Peyer's patch (tissue), 4 donors: ENCODE results near the gene ANO9. TPM values are rescaled to one million over a fixed set of nuclear protein-coding genes. Genes with fewer than 3 reads are reported as not detected.
"Not testable (repeated sequence)": the region's sequence is repeated elsewhere in the genome, so short reads cannot be mapped to it uniquely, and the experiment has no call there.

Experiments used
- DNase-seq, 3 donors: peaks; one replicate each; pipeline ENCODE4 v3.0.0-alpha.2; 2017 to 2019
- H3K27ac ChIP-seq, 4 donors: fragments of 200-600 bp; sonication (generic); one replicate each; pipeline ENCODE4 v1.5.1; 2016 to 2019
- H3K27me3 ChIP-seq, 2 donors: fragments of 200-600 bp; sonication (generic); one replicate each; pipeline ENCODE4 v1.5.1; 2019
- H3K36me3 ChIP-seq, 3 donors: fragments of 200-600 bp; sonication (generic); one replicate each; pipeline ENCODE4 v1.5.1; 2016 to 2019
- H3K4me1 ChIP-seq, 4 donors: fragments of 200-600 bp; sonication (generic); one replicate each; pipeline ENCODE4 v1.5.1; 2016 to 2019
- H3K4me3 ChIP-seq, 4 donors: fragments of 200-600 bp; sonication (generic); 1 replicate in 3 of 4; 2 replicates in 1 of 4; pipeline ENCODE4 v1.5.1; 2016 to 2019; ENCODE audit warnings: mild to moderate bottlenecking in 1 of 4
- H3K9me3 ChIP-seq, 4 donors: fragments of 200-600 bp; sonication (generic); one replicate each; pipeline ENCODE4 v1.5.1; 2016 to 2019; ENCODE audit warnings: mild to moderate bottlenecking in 1 of 4
- POLR2A ChIP-seq, 2 donors: fragments of 450-650 bp; IDR thresholded peaks; one replicate each; pipeline ENCODE4 v1.5.1; 2017; ENCODE audit warnings: antibody characterized with exemption in 2 of 2, mild to moderate bottlenecking in 2 of 2, moderate library complexity in 2 of 2
- total RNA-seq, 4 donors: library from RNA; depleted of rRNA; stranded (reverse); fragments of >200 nt; gene quantifications; one replicate each; pipeline ENCODE4 v1.1.0, GENCODE V29; 2016
- TF ChIP-seq, protein P1 (sequence below), 6 experiments: fragments of 450-650 bp in 4 of 6; fragments of 200-600 bp in 2 of 6; sonication (generic) in 1 of 6; IDR thresholded peaks; one replicate each; pipeline ENCODE4 v1.5.1; 2017 to 2019; ENCODE audit warnings: antibody characterized with exemption in 6 of 6, mild to moderate bottlenecking in 3 of 6, moderate library complexity in 1 of 6

Gene ANO9
- total RNA-seq, 4 donors from 2014 or later, result 161 to 474 (median 254) TPM

DNA sequence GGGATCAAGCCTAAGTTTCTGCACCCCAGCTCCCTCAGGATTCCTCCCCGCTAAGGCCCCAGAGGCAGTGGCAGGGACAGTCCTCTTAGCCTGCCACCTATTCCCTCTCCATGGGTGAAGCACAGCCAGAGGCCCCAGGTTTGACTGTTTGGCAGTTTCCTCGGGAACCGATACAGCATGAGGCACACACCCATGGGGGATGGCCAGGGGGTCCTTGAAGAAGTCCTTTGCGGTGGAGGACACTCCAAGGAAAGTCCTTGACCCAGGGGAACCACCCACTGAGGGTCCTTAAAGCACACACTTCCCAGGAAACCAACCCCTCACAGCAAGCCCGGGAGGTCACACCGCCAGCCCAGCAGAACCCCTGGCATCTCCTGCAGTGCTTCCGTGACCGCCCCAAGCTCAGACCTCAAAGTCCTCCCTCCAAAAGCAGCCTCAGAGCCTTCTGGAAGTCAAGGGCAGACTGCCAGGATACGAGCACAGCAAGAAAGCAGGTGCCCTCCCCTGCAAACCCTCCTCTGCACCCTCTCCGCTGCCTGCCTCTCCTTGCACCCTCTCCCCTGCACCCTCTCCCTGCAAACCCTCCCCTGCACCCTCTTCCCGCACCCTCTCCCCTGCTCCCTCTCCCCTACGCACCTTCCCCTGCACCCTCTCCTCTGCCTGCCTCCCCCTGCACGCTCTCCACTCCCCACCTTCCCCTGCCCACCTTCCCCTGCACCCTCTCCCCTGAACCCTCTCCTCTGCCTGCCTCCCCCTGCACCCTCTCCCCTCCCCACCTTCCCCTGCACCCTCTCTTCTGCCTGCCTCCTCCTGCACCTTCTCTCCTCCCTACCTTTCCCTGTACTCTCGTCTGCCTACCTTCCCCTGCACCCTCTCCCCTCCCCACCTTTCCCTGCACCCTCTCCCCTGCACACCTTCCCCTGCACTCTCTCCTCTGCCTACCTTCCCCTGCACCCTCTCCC lies 28.4 kb downstream of the ANO9 start:
- peak overlapping the region in 2 of 4 donors; percentile 16 to 25 for H3K27ac ChIP-seq
- no peaks in the 10 kb centered on the region for H3K36me3 ChIP-seq
- peak in 1 of 3 donors; percentile 48 for DNase-seq
- H3K9me3 ChIP-seq, result no peaks in the 10 kb centered on the region
- H3K4me1 ChIP-seq, result peaks cover 3 to 39% (median 18%) of the 10 kb centered on the region in 4 donors
- peak overlapping the region in 2 of 4 donors; percentile 6 to 85 for H3K4me3 ChIP-seq
- TF ChIP-seq, protein P1, sequence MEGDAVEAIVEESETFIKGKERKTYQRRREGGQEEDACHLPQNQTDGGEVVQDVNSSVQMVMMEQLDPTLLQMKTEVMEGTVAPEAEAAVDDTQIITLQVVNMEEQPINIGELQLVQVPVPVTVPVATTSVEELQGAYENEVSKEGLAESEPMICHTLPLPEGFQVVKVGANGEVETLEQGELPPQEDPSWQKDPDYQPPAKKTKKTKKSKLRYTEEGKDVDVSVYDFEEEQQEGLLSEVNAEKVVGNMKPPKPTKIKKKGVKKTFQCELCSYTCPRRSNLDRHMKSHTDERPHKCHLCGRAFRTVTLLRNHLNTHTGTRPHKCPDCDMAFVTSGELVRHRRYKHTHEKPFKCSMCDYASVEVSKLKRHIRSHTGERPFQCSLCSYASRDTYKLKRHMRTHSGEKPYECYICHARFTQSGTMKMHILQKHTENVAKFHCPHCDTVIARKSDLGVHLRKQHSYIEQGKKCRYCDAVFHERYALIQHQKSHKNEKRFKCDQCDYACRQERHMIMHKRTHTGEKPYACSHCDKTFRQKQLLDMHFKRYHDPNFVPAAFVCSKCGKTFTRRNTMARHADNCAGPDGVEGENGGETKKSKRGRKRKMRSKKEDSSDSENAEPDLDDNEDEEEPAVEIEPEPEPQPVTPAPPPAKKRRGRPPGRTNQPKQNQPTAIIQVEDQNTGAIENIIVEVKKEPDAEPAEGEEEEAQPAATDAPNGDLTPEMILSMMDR (IDR thresholded peaks at IDR 0.05), result no peak
- no peak for TF ChIP-seq POLR2A (IDR thresholded peaks at IDR 0.05)
- H3K27me3 ChIP-seq, result no peaks in the 10 kb centered on the region

GRCh38 chr11:412641-413119 lies 29.1 kb downstream of the ANO9 start:
- Histone ChIP-seq H3K27me3 (no peaks in the 10 kb centered on the region), H3K27ac (peak overlapping the region in 1 of 4 donors; percentile 16), H3K36me3 (no peaks in the 10 kb centered on the region), H3K9me3 (no peaks in the 10 kb centered on the region), H3K4me3 (no peak overlapping the region), H3K4me1 (peaks cover 3 to 42% (median 18%) of the 10 kb centered on the region in 4 donors)
- DNase-seq, result peak in 1 of 3 donors; percentile 46
- TF ChIP-seq POLR2A (IDR thresholded peaks at IDR 0.05), result no peak
- TF ChIP-seq, protein P1 (IDR thresholded peaks at IDR 0.05), result no peak

- H3K9me3 ChIP-seq, DNase-seq, H3K27ac ChIP-seq, H3K27me3 ChIP-seq, H3K4me3 ChIP-seq, H3K36me3 ChIP-seq: not testable (repeated sequence)
- H3K4me1 ChIP-seq, result peaks cover 3 to 40% (median 18%) of the 10 kb centered on the region in 4 donors
Measured at GRCh38 chr11:411520-411919, 30.3 kb downstream of the ANO9 start.

GRCh38 chr11:410711-411110 lies 31.1 kb downstream of the ANO9 start:
- H3K27me3 ChIP-seq, H3K4me3 ChIP-seq, DNase-seq, H3K36me3 ChIP-seq, H3K9me3 ChIP-seq, H3K27ac ChIP-seq: not testable (repeated sequence)
- peaks cover 8 to 41% (median 18%) of the 10 kb centered on the region in 4 donors for H3K4me1 ChIP-seq

DNA sequence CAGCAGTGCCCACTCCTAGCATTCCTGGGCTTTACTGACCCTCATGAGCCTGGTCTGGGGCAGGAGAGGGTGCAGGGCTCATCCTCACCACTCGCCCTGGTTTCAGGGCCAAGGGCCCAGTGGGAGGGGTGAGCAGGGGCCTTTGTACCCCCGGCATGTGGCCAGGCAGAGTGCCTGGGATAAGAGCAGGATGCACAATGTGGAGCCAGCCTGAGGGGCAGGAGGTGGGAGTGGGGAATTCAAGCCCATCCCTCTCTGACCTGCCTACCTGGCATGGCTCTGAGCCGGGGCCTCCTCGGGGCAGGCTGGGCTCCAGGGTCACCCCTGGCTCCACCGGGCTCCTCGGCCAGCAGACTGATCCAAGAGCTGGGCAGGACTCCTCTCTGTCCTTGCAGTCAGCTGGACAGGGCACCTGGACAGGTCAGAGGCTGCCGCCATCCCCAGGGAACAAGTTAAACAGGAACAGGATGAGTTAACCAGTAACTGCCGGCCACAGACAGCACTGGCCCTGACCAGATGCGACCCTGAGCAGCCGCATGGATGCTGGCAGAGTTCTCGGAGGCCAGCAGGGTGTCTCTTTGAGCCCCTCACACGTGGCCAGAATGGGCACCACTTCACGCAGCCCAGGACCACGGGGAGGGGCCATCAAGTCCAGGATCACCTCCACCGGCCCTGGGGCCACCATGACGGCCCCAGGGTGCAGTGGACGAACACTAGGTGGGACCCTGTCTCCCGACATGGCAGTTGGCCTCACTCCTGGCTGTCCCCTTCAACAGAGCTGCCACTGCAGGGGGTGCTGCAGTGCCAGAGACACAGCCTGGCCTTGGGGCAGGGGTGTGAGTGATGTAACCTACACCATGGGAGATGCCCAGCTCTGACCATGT lies 32.0 kb downstream of the ANO9 start:
- no peaks in the 10 kb centered on the region for H3K36me3 ChIP-seq
- TF ChIP-seq POLR2A (IDR thresholded peaks at IDR 0.05), result no peak
- TF ChIP-seq, protein P1 (IDR thresholded peaks at IDR 0.05), result no peak
- H3K9me3 ChIP-seq, result no peaks in the 10 kb centered on the region
- no peak overlapping the region for H3K27ac ChIP-seq
- peaks cover 5 to 34% (median 13%) of the 10 kb centered on the region in 4 donors for H3K4me1 ChIP-seq
- H3K27me3 ChIP-seq, result no peaks in the 10 kb centered on the region
- H3K4me3 ChIP-seq, result no peak overlapping the region
- DNase-seq, result peak in 1 of 3 donors; percentile 45

DNA sequence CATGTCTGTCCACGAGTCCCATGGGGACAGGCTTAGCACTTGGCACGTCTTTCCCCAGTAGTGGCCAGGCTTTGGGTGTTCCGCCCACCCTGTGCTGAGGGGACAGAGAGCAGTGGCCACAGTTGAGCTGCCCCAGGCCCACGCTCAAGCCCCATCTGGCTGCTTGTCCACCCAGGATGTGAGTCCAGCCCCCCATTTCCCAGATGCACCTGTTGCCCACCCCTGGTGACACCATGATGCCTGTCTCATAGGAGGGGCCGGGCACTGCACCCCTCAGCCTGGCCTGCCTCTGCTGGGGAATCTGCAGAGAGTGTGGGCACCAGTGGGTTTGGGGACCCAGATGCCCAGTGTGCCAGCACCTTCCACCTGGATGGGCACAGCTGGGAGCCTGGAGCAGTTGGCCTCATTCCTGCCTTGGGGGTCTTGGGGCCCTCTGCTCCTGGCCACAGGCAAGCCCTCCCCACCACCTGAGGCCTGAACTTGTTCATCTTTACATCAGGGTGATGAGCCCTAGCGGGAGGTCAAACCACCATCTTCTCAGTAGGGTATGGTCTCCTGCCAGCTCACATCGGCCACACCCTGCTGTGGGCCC lies 32.7 kb downstream of the ANO9 start:
- Histone ChIP-seq H3K27me3 (no peaks in the 10 kb centered on the region), H3K9me3 (no peaks in the 10 kb centered on the region), H3K4me1 (peaks cover 5 to 28% (median 10%) of the 10 kb centered on the region in 4 donors), H3K36me3 (peaks cover 0 to 6% (median 0%) of the 10 kb centered on the region in 3 donors), H3K4me3 (no peak overlapping the region), H3K27ac (no peak overlapping the region)
- no peak for TF ChIP-seq POLR2A (IDR thresholded peaks at IDR 0.05)
- TF ChIP-seq, protein P1 (IDR thresholded peaks at IDR 0.05), result no peak
- peak in 1 of 3 donors; percentile 46 for DNase-seq
